K562 (cell line): Measurements from ENCODE around the gene SEC23B. TPM values are rescaled to one million over a fixed set of nuclear protein-coding genes. Genes with fewer than 3 reads are reported as not detected.
A peak's percentile ranks its signal among the peaks of the same experiment; 100 is the strongest.

Source experiments
- L3MBTL2 ChIP-seq: fragments of 450-650 bp; IDR thresholded peaks from 2 replicates; pipeline ENCODE4 v1.6.1; 2016; ENCODE audit warnings: mild to moderate bottlenecking, moderate library complexity
- ZFP1 ChIP-seq: fragments of 450-650 bp; formaldehyde crosslinking; IDR thresholded peaks from 2 replicates; pipeline ENCODE4 v1.4.0; 2020; ENCODE audit warnings: mild to moderate bottlenecking, mixed read lengths
- ZNF124 ChIP-seq: sonication (generic); formaldehyde crosslinking; IDR thresholded peaks from 2 replicates; pipeline ENCODE4 v1.8.1; 2022; ENCODE audit warnings: missing genetic modification reagents
- polyA plus RNA-seq, 8 experiments: library from polyadenylated mRNA; depleted of rRNA in 4 of 8; stranded (reverse) in 5 of 8; unstranded in 3 of 8; fragments of >200 nt; fragmentation: Nextera tagmentation in 2 of 8; fragmentation: Illumina TruSeq in 1 of 8; extraction: Ambion mirVana in 2 of 8; extraction: Trizol in 1 of 8; gene quantifications; 2 replicates each; pipeline versions ENCODE4 v1.2.1 to v1.2.3, GENCODE V29; 2011 to 2014; ENCODE audit warnings: inconsistent platforms in 1 of 8, missing spikeins in 1 of 8
- total RNA-seq, 7 experiments: library from RNA; depleted of rRNA in 6 of 7; stranded (reverse); fragments of >200 nt in 6 of 7; fragmentation: Illumina TruSeq in 2 of 7; extraction: Trizol in 2 of 7; gene quantifications; 2 replicates each; pipeline versions ENCODE4 v1.2.1 to v1.2.3, GENCODE V29; 2011 to 2021; ENCODE audit warnings: low replicate concordance in 1 of 7
- TF ChIP-seq, protein P1 (sequence below), 3 experiments: IDR thresholded peaks in 2 of 3; conservative IDR thresholded peaks in 1 of 3; 2 replicates each; pipeline ENCODE4 v1.5.1; 2011 to 2012; ENCODE audit warnings: low read length in 3 of 3, mild to moderate bottlenecking in 3 of 3, control low read depth in 2 of 3, improper control_type of control experiment in 1 of 3, inconsistent platforms in 1 of 3, low read depth in 1 of 3, mixed read lengths in 1 of 3, moderate library complexity in 1 of 3; ENCODE audit not compliant: insufficient read depth in 2 of 3
- TF ChIP-seq, protein P2 (sequence below): fragments of 250-450 bp; sonication (Bioruptor Pico); IDR thresholded peaks from 2 replicates; pipeline ENCODE4 v1.4.0; 2020; ENCODE audit warnings: mild to moderate bottlenecking, moderate library complexity
- TF ChIP-seq, protein P3 (sequence below): sonication (generic); formaldehyde crosslinking; IDR thresholded peaks from 2 replicates; pipeline ENCODE4 v1.8.0; 2022; ENCODE audit warnings: missing genetic modification reagents, mild to moderate bottlenecking, borderline replicate concordance

Gene SEC23B
- total and polyA plus RNA-seq, 9 of the 15 experiments (the other 6 are each of a cell fraction or from before 2014, with no cell fraction given): 31.7 to 70.2 (median 38.5) TPM

DNA sequence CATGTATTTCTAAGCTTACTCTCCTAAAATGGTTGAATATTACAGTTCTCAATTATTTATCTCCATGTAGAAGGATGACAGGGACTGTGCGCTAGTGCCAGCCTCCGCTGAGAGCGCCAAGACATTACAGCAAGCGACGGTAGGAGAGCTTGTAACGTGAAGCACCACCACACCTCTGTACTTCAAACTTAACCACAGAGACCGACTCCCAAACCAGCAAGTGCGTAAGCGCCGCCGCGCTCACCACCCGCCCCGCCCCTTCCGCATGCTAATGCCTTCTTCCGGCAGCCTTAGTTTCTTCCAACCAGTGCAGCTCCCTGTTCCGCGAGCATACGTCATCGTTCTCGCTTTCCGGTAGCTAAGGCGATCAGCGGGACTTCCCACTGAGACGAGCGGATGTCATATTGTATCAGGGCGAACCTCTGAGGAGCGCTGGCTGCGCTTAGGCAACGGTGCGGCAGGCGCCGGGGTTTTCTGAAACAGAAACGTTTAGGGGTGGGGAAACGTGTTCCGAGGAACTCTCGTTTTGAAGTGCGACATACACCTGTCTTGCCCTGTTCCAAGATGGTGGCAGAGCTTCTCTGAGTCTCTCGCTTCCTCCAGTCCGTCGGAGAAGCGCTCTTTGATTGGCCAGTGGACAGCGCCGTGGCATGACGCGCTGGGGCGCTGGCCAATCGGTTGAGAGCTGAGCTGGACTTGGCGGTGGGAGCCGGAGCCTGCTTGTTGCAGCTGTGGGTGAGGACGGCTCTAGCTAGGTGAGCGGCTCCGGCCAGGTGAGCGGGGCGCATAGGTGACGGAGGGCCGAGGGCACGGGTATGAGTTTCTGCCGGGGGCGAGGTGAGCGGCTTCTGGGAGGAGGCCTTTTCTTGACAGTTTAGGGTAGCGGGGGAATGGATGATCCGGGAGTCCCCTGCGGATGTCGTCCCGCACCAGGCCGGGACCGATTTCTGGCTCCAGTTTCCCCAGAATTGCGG, at the start of gene SEC23B (continued):
- TF ChIP-seq, protein P1, sequence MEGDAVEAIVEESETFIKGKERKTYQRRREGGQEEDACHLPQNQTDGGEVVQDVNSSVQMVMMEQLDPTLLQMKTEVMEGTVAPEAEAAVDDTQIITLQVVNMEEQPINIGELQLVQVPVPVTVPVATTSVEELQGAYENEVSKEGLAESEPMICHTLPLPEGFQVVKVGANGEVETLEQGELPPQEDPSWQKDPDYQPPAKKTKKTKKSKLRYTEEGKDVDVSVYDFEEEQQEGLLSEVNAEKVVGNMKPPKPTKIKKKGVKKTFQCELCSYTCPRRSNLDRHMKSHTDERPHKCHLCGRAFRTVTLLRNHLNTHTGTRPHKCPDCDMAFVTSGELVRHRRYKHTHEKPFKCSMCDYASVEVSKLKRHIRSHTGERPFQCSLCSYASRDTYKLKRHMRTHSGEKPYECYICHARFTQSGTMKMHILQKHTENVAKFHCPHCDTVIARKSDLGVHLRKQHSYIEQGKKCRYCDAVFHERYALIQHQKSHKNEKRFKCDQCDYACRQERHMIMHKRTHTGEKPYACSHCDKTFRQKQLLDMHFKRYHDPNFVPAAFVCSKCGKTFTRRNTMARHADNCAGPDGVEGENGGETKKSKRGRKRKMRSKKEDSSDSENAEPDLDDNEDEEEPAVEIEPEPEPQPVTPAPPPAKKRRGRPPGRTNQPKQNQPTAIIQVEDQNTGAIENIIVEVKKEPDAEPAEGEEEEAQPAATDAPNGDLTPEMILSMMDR (IDR thresholded peaks at IDR 0.05 in 2 of 3, conservative IDR thresholded peaks at IDR 0.05 in 1 of 3; ENCODE audit: insufficient read depth in 2 of 3, low read depth in 1 of 3, low read length in 3 of 3): peak in 1 of 3 experiments; percentile 1; a peak in 1 of 6 replicates
- TF ChIP-seq ZNF124 (CRISPR knock-in tag): no peak
- TF ChIP-seq, protein P2, sequence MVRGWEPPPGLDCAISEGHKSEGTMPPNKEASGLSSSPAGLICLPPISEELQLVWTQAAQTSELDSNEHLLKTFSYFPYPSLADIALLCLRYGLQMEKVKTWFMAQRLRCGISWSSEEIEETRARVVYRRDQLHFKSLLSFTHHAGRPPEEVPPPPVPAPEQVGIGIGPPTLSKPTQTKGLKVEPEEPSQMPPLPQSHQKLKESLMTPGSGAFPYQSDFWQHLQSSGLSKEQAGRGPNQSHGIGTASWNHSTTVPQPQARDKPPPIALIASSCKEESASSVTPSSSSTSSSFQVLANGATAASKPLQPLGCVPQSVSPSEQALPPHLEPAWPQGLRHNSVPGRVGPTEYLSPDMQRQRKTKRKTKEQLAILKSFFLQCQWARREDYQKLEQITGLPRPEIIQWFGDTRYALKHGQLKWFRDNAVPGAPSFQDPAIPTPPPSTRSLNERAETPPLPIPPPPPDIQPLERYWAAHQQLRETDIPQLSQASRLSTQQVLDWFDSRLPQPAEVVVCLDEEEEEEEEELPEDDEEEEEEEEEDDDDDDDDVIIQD: no peak
- TF ChIP-seq, protein P3, sequence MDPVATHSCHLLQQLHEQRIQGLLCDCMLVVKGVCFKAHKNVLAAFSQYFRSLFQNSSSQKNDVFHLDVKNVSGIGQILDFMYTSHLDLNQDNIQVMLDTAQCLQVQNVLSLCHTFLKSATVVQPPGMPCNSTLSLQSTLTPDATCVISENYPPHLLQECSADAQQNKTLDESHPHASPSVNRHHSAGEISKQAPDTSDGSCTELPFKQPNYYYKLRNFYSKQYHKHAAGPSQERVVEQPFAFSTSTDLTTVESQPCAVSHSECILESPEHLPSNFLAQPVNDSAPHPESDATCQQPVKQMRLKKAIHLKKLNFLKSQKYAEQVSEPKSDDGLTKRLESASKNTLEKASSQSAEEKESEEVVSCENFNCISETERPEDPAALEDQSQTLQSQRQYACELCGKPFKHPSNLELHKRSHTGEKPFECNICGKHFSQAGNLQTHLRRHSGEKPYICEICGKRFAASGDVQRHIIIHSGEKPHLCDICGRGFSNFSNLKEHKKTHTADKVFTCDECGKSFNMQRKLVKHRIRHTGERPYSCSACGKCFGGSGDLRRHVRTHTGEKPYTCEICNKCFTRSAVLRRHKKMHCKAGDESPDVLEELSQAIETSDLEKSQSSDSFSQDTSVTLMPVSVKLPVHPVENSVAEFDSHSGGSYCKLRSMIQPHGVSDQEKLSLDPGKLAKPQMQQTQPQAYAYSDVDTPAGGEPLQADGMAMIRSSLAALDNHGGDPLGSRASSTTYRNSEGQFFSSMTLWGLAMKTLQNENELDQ (CRISPR knock-in tag): no peak
- peak; percentile 63 for TF ChIP-seq L3MBTL2
- TF ChIP-seq ZFP1 (CRISPR knock-in tag): no peak
